Measurements from ENCODE around the gene ADAMTS6.

The ADAMTS6 gene

DNA sequence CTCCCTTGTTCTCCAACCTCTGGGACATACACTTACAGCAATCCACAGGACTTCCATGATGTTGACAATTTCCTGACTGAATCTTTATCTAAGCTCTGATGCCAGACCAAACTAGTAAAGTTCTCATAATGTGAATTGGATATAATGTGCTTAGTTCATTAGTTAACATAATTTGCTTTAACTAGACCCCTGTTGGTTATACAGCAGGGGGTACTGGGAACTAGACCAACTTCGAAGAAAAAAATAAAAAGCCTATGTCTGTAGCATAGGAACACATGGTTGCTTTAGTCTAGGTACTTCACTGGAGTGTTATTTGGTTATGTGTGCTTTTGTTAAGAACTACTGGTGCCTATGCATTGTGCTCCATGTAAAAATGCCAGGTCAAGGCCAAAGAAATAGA is 173.8 kb downstream of the ADAMTS6 start:
- Histone ChIP-seq H3K9me3 (ENCODE audit: insufficient read depth, low read length) (no peaks in the 10 kb centered on the region), H3K9me2 (replicated peaks; ENCODE audit: insufficient read depth, low read length) (no peaks in the 10 kb centered on the region), H2AFZ (ENCODE audit: low read depth, low read length, severe bottlenecking) (no peak overlapping the region), H3K4me3 (ENCODE audit: insufficient read depth, low read length, poor library complexity, severe bottlenecking) (no peak overlapping the region), H3K4me2 (ENCODE audit: low read depth, low read length, poor library complexity, severe bottlenecking) (no peak overlapping the region), H3K79me2 (ENCODE audit: insufficient read depth, low read length) (no peaks in the 10 kb centered on the region), H3K27ac (ENCODE audit: low read depth, low read length) (no peak overlapping the region), H3F3A (ENCODE audit: insufficient read depth) (no peaks in the 10 kb centered on the region), H3K27me3 (ENCODE audit: low read length) (no peaks in the 10 kb centered on the region), H3K36me3 (ENCODE audit: low read length) (no peaks in the 10 kb centered on the region), H3K9ac (ENCODE audit: low read length) (no peak overlapping the region), H4K20me1 (ENCODE audit: low read depth, low read length) (no peaks in the 10 kb centered on the region)
- TF ChIP-seq CTCF (IDR thresholded peaks at IDR 0.05; ENCODE audit: insufficient read depth, low read length, poor library complexity, severe bottlenecking) (no peak), EZH2phosphoT487 (conservative IDR thresholded peaks at IDR 0.05; ENCODE audit: low read length) (no peak)

DNA sequence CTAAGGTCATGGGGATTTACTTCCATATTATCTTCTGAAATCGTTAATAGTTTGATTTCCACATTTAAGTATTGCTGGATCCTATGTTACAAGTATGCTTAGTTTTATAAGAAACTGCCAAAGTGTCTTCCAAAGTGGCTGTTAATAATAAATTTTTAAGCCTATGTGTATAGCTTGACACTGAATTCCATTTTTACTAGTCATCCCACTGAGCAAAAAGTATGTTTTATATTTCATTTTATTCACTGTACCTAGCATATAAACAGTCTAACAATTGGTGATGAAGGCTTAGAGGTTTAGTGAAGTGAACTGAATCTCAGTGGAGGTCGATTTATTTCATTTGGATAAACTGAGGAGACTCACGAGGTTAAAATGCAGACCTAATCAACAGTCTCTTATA is 174.6 kb downstream of the ADAMTS6 start:
- H3K9me3 ChIP-seq (ENCODE audit: insufficient read depth, low read length): no peaks in the 10 kb centered on the region
- no peaks in the 10 kb centered on the region for H3K36me3 ChIP-seq (ENCODE audit: low read length)
- no peak overlapping the region for H3K4me2 ChIP-seq (ENCODE audit: low read depth, low read length, poor library complexity, severe bottlenecking)
- H3K4me3 ChIP-seq (ENCODE audit: insufficient read depth, low read length, poor library complexity, severe bottlenecking): no peak overlapping the region
- no peaks in the 10 kb centered on the region for H4K20me1 ChIP-seq (ENCODE audit: low read depth, low read length)
- no peaks in the 10 kb centered on the region for H3K9me2 ChIP-seq (replicated peaks; ENCODE audit: insufficient read depth, low read length)
- H3F3A ChIP-seq (ENCODE audit: insufficient read depth): no peaks in the 10 kb centered on the region
- no peaks in the 10 kb centered on the region for H3K79me2 ChIP-seq (ENCODE audit: insufficient read depth, low read length)
- no peak overlapping the region for H2AFZ ChIP-seq (ENCODE audit: low read depth, low read length, severe bottlenecking)
- no peaks in the 10 kb centered on the region for H3K27me3 ChIP-seq (ENCODE audit: low read length)
- H3K9ac ChIP-seq (ENCODE audit: low read length): no peak overlapping the region
- TF ChIP-seq CTCF (IDR thresholded peaks at IDR 0.05; ENCODE audit: insufficient read depth, low read length, poor library complexity, severe bottlenecking) (no peak), EZH2phosphoT487 (conservative IDR thresholded peaks at IDR 0.05; ENCODE audit: low read length) (no peak)
- H3K27ac ChIP-seq (ENCODE audit: low read depth, low read length): no peak overlapping the region

GRCh38 chr5:65305913-65306312 is 175.8 kb downstream of the ADAMTS6 start:
- Histone ChIP-seq H3K4me3 (ENCODE audit: insufficient read depth, low read length, poor library complexity, severe bottlenecking) (no peak overlapping the region), H2AFZ (ENCODE audit: low read depth, low read length, severe bottlenecking) (no peak overlapping the region), H3K27ac (ENCODE audit: low read depth, low read length) (no peak overlapping the region), H3K27me3 (ENCODE audit: low read length) (no peaks in the 10 kb centered on the region), H3K9ac (ENCODE audit: low read length) (no peak overlapping the region), H3K4me2 (ENCODE audit: low read depth, low read length, poor library complexity, severe bottlenecking) (no peak overlapping the region), H3F3A (ENCODE audit: insufficient read depth) (no peaks in the 10 kb centered on the region), H3K9me2 (replicated peaks; ENCODE audit: insufficient read depth, low read length) (no peaks in the 10 kb centered on the region), H3K36me3 (ENCODE audit: low read length) (no peaks in the 10 kb centered on the region), H3K79me2 (ENCODE audit: insufficient read depth, low read length) (no peaks in the 10 kb centered on the region), H3K9me3 (ENCODE audit: insufficient read depth, low read length) (no peaks in the 10 kb centered on the region), H4K20me1 (ENCODE audit: low read depth, low read length) (no peaks in the 10 kb centered on the region)
- TF ChIP-seq CTCF (IDR thresholded peaks at IDR 0.05; ENCODE audit: insufficient read depth, low read length, poor library complexity, severe bottlenecking) (no peak), EZH2phosphoT487 (conservative IDR thresholded peaks at IDR 0.05; ENCODE audit: low read length) (no peak)

- H3K4me3 ChIP-seq (ENCODE audit: insufficient read depth, low read length, poor library complexity, severe bottlenecking): no peak overlapping the region
- H3K9me3 ChIP-seq (ENCODE audit: insufficient read depth, low read length): no peaks in the 10 kb centered on the region
- H3K27me3 ChIP-seq (ENCODE audit: low read length): no peaks in the 10 kb centered on the region
- H3K36me3 ChIP-seq (ENCODE audit: low read length): no peaks in the 10 kb centered on the region
- TF ChIP-seq CTCF (IDR thresholded peaks at IDR 0.05; ENCODE audit: insufficient read depth, low read length, poor library complexity, severe bottlenecking): no peak
- no peak for TF ChIP-seq EZH2phosphoT487 (conservative IDR thresholded peaks at IDR 0.05; ENCODE audit: low read length)
- no peak overlapping the region for H2AFZ ChIP-seq (ENCODE audit: low read depth, low read length, severe bottlenecking)
- H3K27ac ChIP-seq (ENCODE audit: low read depth, low read length): no peak overlapping the region
- no peak overlapping the region for H3K4me2 ChIP-seq (ENCODE audit: low read depth, low read length, poor library complexity, severe bottlenecking)
- H4K20me1 ChIP-seq (ENCODE audit: low read depth, low read length): no peaks in the 10 kb centered on the region
- H3K79me2 ChIP-seq (ENCODE audit: insufficient read depth, low read length): no peaks in the 10 kb centered on the region
- H3F3A ChIP-seq (ENCODE audit: insufficient read depth): no peaks in the 10 kb centered on the region
- H3K9me2 ChIP-seq (replicated peaks; ENCODE audit: insufficient read depth, low read length): no peaks in the 10 kb centered on the region
- no peak overlapping the region for H3K9ac ChIP-seq (ENCODE audit: low read length)
Measured at GRCh38 chr5:65299861-65300260, 181.9 kb downstream of the ADAMTS6 start.

Measured in SU-DHL-6 (cell line).